DMS53 treated with DMSO at 0.1 percent for 48 hours (cell line): Measurements from ENCODE around the gene PLA2G3.
"Not testable (repeated sequence)": the region's sequence is repeated elsewhere in the genome, so short reads cannot be mapped to it uniquely, and the experiment has no call there.

Source experiments
- DNase-seq: peaks from one replicate; lab custom pipeline; 2025; ENCODE audit not compliant: unreplicated experiment; lab: John Stamatoyannopoulos, UW

The PLA2G3 gene, protein sequence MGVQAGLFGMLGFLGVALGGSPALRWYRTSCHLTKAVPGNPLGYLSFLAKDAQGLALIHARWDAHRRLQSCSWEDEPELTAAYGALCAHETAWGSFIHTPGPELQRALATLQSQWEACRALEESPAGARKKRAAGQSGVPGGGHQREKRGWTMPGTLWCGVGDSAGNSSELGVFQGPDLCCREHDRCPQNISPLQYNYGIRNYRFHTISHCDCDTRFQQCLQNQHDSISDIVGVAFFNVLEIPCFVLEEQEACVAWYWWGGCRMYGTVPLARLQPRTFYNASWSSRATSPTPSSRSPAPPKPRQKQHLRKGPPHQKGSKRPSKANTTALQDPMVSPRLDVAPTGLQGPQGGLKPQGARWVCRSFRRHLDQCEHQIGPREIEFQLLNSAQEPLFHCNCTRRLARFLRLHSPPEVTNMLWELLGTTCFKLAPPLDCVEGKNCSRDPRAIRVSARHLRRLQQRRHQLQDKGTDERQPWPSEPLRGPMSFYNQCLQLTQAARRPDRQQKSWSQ

DNA sequence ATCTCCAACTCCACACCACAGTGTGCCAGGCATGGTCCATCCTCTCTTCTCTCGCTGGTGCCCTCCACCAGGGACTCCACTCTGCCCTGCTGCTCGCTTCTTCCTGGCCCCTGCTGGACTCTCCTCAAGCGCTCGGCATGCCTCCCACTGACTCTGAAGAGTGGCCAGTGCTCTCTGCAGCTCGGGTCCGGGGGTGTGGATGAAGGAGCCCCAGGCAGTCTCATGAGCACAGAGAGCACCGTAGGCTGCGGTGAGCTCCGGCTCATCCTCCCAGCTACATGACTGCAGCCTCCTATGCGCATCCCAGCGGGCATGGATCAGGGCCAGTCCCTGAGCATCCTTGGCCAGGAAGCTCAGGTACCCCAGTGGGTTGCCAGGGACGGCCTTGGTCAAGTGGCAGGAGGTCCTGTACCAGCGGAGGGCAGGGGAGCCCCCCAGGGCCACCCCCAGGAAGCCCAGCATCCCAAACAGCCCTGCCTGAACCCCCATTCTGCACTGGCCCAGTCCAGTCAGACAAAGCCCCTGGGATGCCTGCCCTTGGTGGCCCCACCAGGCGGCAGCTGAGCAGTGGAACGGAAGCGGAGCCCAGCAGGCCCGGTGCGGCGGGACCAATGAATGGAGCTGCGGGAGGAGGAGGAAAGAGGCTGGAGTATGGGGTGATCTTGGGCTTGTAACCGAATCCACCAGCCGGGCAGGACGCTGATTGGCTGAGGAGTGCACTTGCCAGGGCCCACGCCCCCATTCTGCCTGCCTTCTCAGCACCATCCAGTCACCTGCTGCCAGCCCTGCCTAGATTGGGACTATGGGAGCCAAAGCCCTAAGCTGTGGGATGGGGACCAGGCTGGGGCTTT is at the start of gene PLA2G3:
Gene PLA2G3, minus strand, starts transcription at position 643 of the 851 bp plus-strand sequence. Its CDS starts 154 bp downstream, at position 489.
- DNase-seq, result no peak

GRCh38 chr22:31187627-31188026 is 47.3 kb upstream of the PLA2G3 start:
- DNase-seq, result no peak

- no peak for DNase-seq
These were observed 44.7 kb upstream of the PLA2G3 start for GRCh38 chr22:31185056-31185455.

- no peak for DNase-seq
These were observed 43.7 kb upstream of the PLA2G3 start for GRCh38 chr22:31184015-31184414.

GRCh38 chr22:31179345-31179744 is 39.0 kb upstream of the PLA2G3 start:
- DNase-seq, result peak; percentile 38

DNA sequence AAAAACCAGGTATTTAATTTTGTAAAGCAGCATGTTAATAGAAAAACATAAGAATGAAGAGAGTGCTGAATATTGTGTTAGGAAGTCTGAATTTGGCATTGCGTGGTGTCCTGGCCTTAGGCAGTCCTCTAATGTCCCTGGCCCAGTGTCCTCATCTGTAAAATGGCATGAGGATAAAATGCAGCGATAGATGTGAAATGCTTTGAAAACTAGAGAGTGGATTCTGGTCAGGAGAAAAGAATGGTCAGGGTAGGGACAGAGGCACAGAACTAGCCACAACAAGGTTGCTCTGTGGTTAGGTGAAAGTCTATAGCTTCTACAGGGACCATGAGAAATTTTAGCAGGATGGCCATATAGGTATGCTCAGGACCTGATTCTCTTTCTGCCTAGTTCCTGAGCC is 38.6 kb upstream of the PLA2G3 start:
- no peak for DNase-seq

- DNase-seq, result no peak
These were observed 37.3 kb upstream of the PLA2G3 start for GRCh38 chr22:31177420-31178162.

DNA sequence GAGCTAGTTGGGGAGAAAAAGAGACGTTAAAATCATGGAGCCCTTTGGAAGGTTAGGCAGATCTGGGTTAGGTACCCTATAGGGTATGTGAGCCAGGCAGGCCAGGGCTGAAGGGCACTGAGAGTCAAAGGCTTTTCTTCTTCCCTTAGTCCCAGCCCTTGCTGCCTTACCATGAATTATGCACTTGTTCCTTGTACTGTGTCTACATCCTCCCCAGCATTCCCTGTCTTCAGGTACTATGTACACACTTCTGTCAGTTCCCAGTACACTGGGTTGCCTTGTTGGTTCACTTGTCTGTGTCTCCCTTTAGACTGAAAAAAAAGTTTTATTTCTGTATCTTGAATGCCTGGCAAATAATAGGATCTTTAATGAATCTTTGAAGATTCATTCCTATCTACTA is 36.6 kb upstream of the PLA2G3 start:
- DNase-seq, result no peak

DNA sequence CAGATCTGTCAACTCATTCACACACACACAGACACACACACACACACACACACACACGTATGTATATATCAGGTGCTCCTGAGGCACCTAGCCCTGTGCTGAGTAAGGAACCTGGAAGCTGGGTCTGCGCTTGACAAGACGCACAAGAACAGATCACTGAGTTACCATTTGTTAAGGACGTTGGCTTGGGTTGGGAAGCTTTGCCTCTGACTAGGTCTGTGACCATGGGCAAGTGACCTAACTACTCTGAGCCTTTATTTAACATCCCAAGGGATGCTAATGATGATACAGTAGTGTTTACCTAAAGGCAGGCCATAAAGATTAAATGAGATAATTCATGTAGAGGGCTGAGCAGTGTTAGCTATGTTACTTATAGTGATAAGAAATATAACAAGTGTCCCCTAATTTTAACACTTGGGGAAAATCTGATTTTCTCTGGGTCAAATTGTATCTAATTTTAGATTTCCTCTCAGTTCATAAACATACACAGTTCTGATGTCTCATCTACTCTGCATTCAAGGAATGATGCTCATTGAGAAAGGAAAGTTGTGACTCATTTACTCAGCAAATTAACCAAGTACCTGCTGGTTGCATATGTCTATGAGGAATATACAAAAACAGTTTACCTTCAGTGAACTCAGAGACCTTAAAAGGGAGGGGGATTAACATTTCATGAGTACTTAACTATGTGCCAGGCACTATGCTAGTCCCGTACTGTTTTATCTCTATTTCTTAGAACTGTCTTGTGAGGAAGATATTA is 33.3 kb upstream of the PLA2G3 start:
- DNase-seq, result no peak

- not testable (repeated sequence) for DNase-seq
These were observed 31.4 kb upstream of the PLA2G3 start for GRCh38 chr22:31171734-31172133.

GRCh38 chr22:31170971-31171370 is 30.7 kb upstream of the PLA2G3 start:
- DNase-seq, result no peak

DNA sequence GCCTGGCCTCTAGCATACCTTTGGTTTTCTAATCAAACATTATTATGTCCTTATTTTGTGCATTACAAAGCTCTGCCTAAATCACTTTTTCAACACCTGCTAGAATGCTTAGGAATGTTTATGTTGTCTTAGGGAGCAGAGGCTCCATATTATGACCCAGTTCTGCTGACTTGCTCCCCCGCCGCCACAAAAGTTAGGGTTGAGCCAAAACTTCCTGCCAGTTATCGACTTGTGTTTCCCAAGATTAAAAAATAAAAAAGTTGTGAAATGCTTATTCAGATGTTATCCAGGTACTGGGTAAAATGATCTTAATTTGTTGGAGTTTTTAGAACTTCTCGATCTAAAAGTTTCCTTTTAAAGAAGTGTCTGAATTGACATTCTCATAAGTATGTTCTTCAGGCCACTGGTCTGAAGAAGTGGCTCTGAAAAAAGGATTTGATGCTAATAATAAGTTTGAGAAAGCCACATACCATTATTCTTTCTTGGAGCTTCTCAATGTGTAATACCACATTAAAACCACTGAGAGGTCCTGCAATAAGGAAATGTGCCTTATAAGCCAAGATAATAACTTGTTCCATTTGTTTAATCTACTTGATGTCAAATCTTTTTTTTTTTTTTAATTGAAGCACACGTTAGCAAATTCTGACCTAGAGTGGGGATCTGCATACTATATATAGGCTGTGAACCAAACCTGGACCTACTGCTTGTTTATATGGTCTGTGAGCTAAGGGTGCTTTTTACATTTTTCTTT is 21.9 kb upstream of the PLA2G3 start:
- no peak for DNase-seq

GRCh38 chr22:31161386-31161785 is 21.1 kb upstream of the PLA2G3 start:
- no peak for DNase-seq

DNA sequence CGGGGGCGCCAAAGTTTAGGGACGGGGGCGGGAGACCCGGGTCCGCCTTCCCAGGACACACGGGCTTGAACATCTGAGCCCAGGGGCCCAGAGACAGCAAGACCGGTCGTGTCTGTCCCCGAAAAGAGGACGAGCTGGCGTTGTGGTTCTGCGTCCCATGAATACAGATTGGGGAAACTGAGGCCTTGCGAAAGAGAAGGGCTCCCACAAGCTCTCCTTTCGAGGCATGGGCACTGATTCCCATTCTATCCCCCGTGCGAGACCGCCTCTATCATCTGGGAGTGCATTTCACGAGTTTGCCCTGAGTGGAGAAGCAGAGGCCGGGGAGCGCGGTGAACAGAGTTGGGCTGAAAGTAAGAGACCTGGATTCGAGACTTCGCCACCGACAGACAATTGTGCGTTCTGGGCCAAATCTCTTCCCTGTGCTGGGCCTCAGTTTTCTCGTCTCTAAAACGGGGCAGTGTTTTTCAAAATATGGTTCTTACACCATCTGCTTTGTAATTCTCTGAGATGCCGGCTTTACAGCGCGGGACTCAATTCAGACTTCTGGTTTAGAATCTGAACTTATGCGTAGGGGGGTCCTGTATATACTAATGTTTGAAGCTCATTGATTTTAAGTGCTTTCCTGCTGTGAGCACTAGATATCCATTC is 20.1 kb upstream of the PLA2G3 start:
- DNase-seq, result no peak

- DNase-seq, result no peak
These were observed 15.1 kb upstream of the PLA2G3 start for GRCh38 chr22:31155422-31155821.

DNA sequence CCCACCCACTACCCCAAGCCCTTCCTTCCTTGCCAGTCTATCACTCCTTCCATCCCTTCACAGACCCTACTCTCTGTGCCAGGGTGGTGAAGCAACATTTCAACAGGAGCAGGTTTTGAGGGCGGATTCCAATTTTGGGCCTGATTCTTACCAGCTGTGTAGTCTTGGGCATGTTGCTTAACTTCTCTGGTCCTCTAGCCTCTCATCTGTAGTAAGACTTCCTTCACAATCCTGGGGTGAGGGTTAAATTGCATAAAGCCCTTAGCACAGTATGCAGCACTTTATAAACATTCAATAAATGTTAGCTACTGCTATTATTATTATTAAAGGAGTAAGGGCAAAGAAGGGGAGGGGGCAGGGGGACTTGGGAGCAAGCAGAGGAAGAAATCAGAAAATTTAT is 14.7 kb upstream of the PLA2G3 start:
- DNase-seq, result no peak

DNA sequence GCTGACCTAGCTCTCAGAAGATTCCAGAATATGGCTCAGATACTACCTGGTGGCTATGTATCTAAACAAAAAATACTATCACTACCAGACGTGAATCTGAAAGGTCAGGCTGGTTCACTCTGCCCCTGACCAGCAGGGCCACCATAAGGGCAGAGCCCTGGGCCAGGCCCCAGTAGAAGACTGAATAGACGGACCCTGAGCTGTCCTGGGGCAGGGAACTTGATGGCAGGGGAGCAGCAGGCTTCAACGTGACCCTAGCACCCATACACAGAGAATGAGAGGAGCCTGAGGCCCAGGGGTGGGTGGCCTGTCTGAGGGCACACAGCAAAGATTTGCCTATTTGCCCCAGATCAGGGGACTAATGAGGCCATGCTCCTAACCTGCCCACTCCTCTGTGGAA is 13.0 kb upstream of the PLA2G3 start:
- DNase-seq, result no peak

- DNase-seq, result no peak
These were observed 11.6 kb upstream of the PLA2G3 start for GRCh38 chr22:31151872-31152271.

DNA sequence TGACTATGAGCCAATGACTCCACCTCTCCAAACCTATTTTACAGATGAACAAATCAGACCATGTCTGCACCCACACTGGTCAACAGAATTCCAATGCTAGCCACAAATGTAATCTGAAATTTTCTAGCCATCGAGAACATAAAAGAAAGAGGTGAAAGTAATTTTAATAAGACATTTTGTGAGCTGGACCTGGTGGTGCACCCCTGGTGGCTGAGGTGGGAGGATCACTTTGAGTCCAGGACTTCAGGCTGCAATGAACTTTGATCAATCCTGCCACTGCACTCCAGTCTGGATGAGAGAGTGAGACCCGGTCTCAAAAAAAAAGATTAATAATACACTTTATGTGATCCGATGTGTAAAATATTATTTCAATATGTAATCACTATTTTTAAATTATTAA is 10.3 kb upstream of the PLA2G3 start:
- DNase-seq, result no peak
